NCI-H2029 treated with DMSO at 0.1 percent for 48 hours (cell line): Measurements from ENCODE around the gene DYTN.
"Not testable (repeated sequence)": the region's sequence is repeated elsewhere in the genome, so short reads cannot be mapped to it uniquely, and the experiment has no call there.

Experiments
- DNase-seq: peaks from one replicate; lab custom pipeline; 2025; lab: John Stamatoyannopoulos, UW

The DYTN gene

GRCh38 chr2:206718296-206718695, at the start of gene DYTN:
TSS of gene DYTN (minus strand) at chr2:206718396. CDS start at chr2:206718279, 117 bp downstream.
- DNase-seq, result no peak

GRCh38 chr2:206766057-206766930, 48.1 kb upstream of the DYTN start:
- DNase-seq, result no peak

- DNase-seq, result peak; percentile 67
These were observed 47.3 kb upstream of the DYTN start, which contains the start of the genes FASTKD2 and MDH1B for GRCh38 chr2:206765242-206766056. TSS of gene FASTKD2 (plus strand) at chr2:206765606. CDS start at chr2:206766694, 1,088 bp downstream. TSS of gene MDH1B (minus strand) at chr2:206765328. CDS start at chr2:206765271, 57 bp downstream.

GRCh38 chr2:206764673-206765241, 46.6 kb upstream of the DYTN start:
- no peak for DNase-seq

- DNase-seq, result no peak
These were observed 38.6 kb upstream of the DYTN start for GRCh38 chr2:206756816-206757215.

GRCh38 chr2:206740800-206741199, 22.6 kb upstream of the DYTN start:
- no peak for DNase-seq

GRCh38 chr2:206739271-206739670, 21.1 kb upstream of the DYTN start:
- DNase-seq, result no peak

GRCh38 chr2:206736935-206737334, 18.7 kb upstream of the DYTN start:
- DNase-seq, result no peak

- no peak for DNase-seq
These were observed 15.1 kb upstream of the DYTN start for GRCh38 chr2:206733341-206733740.

GRCh38 chr2:206728277-206729199, 10.3 kb upstream of the DYTN start:
- DNase-seq, result no peak

- DNase-seq, result no peak
These were observed 9.1 kb upstream of the DYTN start for GRCh38 chr2:206727287-206727686.

- no peak for DNase-seq
These were observed 5.1 kb upstream of the DYTN start for GRCh38 chr2:206723288-206723687.

GRCh38 chr2:206721256-206721920, 3.2 kb upstream of the DYTN start:
- no peak for DNase-seq

GRCh38 chr2:206716623-206717022, 1.6 kb downstream of the DYTN start:
- DNase-seq, result no peak

GRCh38 chr2:206715183-206715582, 3.0 kb downstream of the DYTN start:
- DNase-seq, result not testable (repeated sequence)

GRCh38 chr2:206713746-206714145, 4.5 kb downstream of the DYTN start:
- no peak for DNase-seq

GRCh38 chr2:206708286-206708685, 9.9 kb downstream of the DYTN start:
- no peak for DNase-seq

GRCh38 chr2:206707164-206707701, 11.0 kb downstream of the DYTN start:
- no peak for DNase-seq

- DNase-seq, result no peak
These were observed 16.1 kb downstream of the DYTN start for GRCh38 chr2:206701952-206702605.

- DNase-seq, result no peak
These were observed 18.0 kb downstream of the DYTN start for GRCh38 chr2:206700156-206700555.
